Midbrain (tissue), 1 donor: ENCODE results near the gene KCNH5.

ENCODE experiments used
- DNase-seq: peaks from one replicate; lab custom pipeline; 2025; lab: John Stamatoyannopoulos, UW

The KCNH5 gene

GRCh38 chr14:63006531-63006930 lies 38.7 kb downstream of the KCNH5 start:
- no peak for DNase-seq

GRCh38 chr14:62994096-62994495 lies 51.2 kb downstream of the KCNH5 start:
- DNase-seq: no peak

- DNase-seq: no peak
Observed at GRCh38 chr14:62988967-62989366, 56.3 kb downstream of the KCNH5 start.

GRCh38 chr14:62983821-62984220 lies 61.4 kb downstream of the KCNH5 start:
- DNase-seq: no peak

GRCh38 chr14:62980693-62981092 lies 64.6 kb downstream of the KCNH5 start:
- no peak for DNase-seq

GRCh38 chr14:62957562-62957961 lies 87.7 kb downstream of the KCNH5 start:
- DNase-seq: no peak

- DNase-seq: no peak
Observed at GRCh38 chr14:62956413-62956812, 88.8 kb downstream of the KCNH5 start.

GRCh38 chr14:62954165-62954564 lies 91.1 kb downstream of the KCNH5 start:
- DNase-seq: no peak

- no peak for DNase-seq
Observed at GRCh38 chr14:62952226-62952625, 93.0 kb downstream of the KCNH5 start.

- no peak for DNase-seq
Observed at GRCh38 chr14:62947301-62947700, 98.0 kb downstream of the KCNH5 start.

GRCh38 chr14:62946221-62946620 lies 99.0 kb downstream of the KCNH5 start:
- DNase-seq: no peak

GRCh38 chr14:62943202-62943601 lies 102.1 kb downstream of the KCNH5 start:
- no peak for DNase-seq

GRCh38 chr14:62939970-62940369 lies 105.3 kb downstream of the KCNH5 start:
- no peak for DNase-seq

- DNase-seq: no peak
Observed at GRCh38 chr14:62938778-62939177, 106.5 kb downstream of the KCNH5 start.

GRCh38 chr14:62934439-62934838 lies 110.8 kb downstream of the KCNH5 start:
- DNase-seq: no peak

- DNase-seq: no peak
Observed at GRCh38 chr14:62921466-62921865, 123.8 kb downstream of the KCNH5 start.

GRCh38 chr14:62916551-62916950 lies 128.7 kb downstream of the KCNH5 start:
- DNase-seq: no peak

GRCh38 chr14:62914873-62915272 lies 130.4 kb downstream of the KCNH5 start:
- no peak for DNase-seq

GRCh38 chr14:62914025-62914424 lies 131.2 kb downstream of the KCNH5 start:
- no peak for DNase-seq

- no peak for DNase-seq
Observed at GRCh38 chr14:62908506-62908905, 136.8 kb downstream of the KCNH5 start.

GRCh38 chr14:62905566-62905965 lies 139.7 kb downstream of the KCNH5 start:
- no peak for DNase-seq

- no peak for DNase-seq
Observed at GRCh38 chr14:62897771-62898170, 147.5 kb downstream of the KCNH5 start.

GRCh38 chr14:62896932-62897456 lies 148.3 kb downstream of the KCNH5 start:
- DNase-seq: no peak

GRCh38 chr14:62894736-62895135 lies 150.5 kb downstream of the KCNH5 start:
- no peak for DNase-seq

GRCh38 chr14:62889364-62889763 lies 155.9 kb downstream of the KCNH5 start:
- no peak for DNase-seq
